B cell (primary cell): ENCODE measurements around the gene OGDH. TPM values are rescaled to one million over a fixed set of nuclear protein-coding genes. Genes with fewer than 3 reads are reported as not detected.

ENCODE experiments used
- ATAC-seq: fragments of 200-7000 bp; cut with Tn5 transposase; one replicate; pipeline ENCODE4 v1.10.0; 2021; ENCODE audit warnings: low read depth, mild to moderate bottlenecking, moderate number of reproducible peaks, moderate library complexity
- CTCF ChIA-PET: fragments of 350-600 bp; sonication (Branson Sonifier 250); formaldehyde crosslinking; loops from one replicate; lab custom pipeline; 2021; ENCODE audit warnings: antibody characterized with exemption, inconsistent platforms; lab: Charles Lee
- POLR2A ChIA-PET: fragments of 350-600 bp; sonication (Branson Sonifier 250); formaldehyde crosslinking; loops from one replicate; lab custom pipeline; 2021; ENCODE audit warnings: antibody characterized with exemption; lab: Charles Lee
- DNase-seq: peaks from one replicate; pipeline ENCODE4 v3.0.0; 2013
- H2AFZ ChIP-seq: 2 replicates; pipeline ENCODE4 v1.6.1; 2012; ENCODE audit warnings: mild to moderate bottlenecking, low read depth, low read length; ENCODE audit not compliant: insufficient read depth, poor library complexity, severe bottlenecking
- H3K27ac ChIP-seq, 2 donors: 1 replicate in 1 of 2; 2 replicates in 1 of 2; pipeline ENCODE4 v1.5.1; 2012 to 2013; ENCODE audit warnings: low read length in 2 of 2, mild to moderate bottlenecking in 2 of 2, moderate library complexity in 1 of 2
- H3K27me3 ChIP-seq, 4 experiments: fragments of 200-600 bp in 1 of 4; sonication (generic) in 1 of 4; replicated peaks in 1 of 4; 1 replicate in 2 of 4; 2 replicates in 2 of 4; pipeline versions ENCODE4 v1.6.1 to v1.7.0; 2013 to 2016; ENCODE audit warnings: low read length in 3 of 4, mild to moderate bottlenecking in 2 of 4, mixed read lengths in 1 of 4, moderate library complexity in 1 of 4; ENCODE audit not compliant: insufficient read depth in 4 of 4, control insufficient read depth in 3 of 4; ENCODE audit errors: control extremely low read depth in 1 of 4
- H3K36me3 ChIP-seq, 2 experiments: replicated peaks in 1 of 2; 1 replicate in 1 of 2; 2 replicates in 1 of 2; pipeline versions ENCODE4 v1.6.1 to v1.7.1; 2013; ENCODE audit warnings: low read length in 1 of 2; ENCODE audit not compliant: insufficient read depth in 2 of 2, control insufficient read depth in 1 of 2; ENCODE audit errors: control extremely low read depth in 1 of 2, extremely low read depth in 1 of 2
- H3K4me1 ChIP-seq, 2 donors: fragments of 200-600 bp in 1 of 2; sonication (generic) in 1 of 2; 1 replicate in 1 of 2; 2 replicates in 1 of 2; pipeline versions ENCODE4 v1.5.1 to v1.6.1; 2013 to 2017; ENCODE audit warnings: low read length in 2 of 2; ENCODE audit not compliant: control insufficient read depth in 2 of 2, insufficient read depth in 2 of 2
- H3K4me2 ChIP-seq: replicated peaks from 2 replicates; pipeline ENCODE3; 2012; ENCODE audit warnings: mild to moderate bottlenecking, low read depth, low read length; ENCODE audit not compliant: poor library complexity, severe bottlenecking
- H3K4me3 ChIP-seq, 5 experiments: fragments of 200-600 bp in 1 of 5; sonication (generic) in 1 of 5; 1 replicate in 3 of 5; 2 replicates in 2 of 5; pipeline versions ENCODE4 v1.5.1 to v1.7.0; 2011 to 2016; ENCODE audit warnings: low read length in 4 of 5, mild to moderate bottlenecking in 4 of 5, low read depth in 2 of 5, control low read depth in 1 of 5, moderate library complexity in 1 of 5; ENCODE audit not compliant: insufficient read depth in 1 of 5; ENCODE audit errors: control extremely low read depth in 1 of 5, extremely low read depth in 1 of 5
- H3K79me2 ChIP-seq: fragments of 200-600 bp; sonication (generic); one replicate; pipeline ENCODE4 v1.6.0; 2016; ENCODE audit warnings: low read length; ENCODE audit not compliant: control insufficient read depth, insufficient read depth
- H3K9ac ChIP-seq: fragments of 200-600 bp; sonication (generic); 2 replicates; pipeline ENCODE4 v1.6.1; 2017; ENCODE audit warnings: mild to moderate bottlenecking, low read length, moderate library complexity
- H3K9me3 ChIP-seq, 3 donors: one replicate each; pipeline versions ENCODE4 v1.6.1 to v1.7.1; 2013; ENCODE audit warnings: low read length in 2 of 3; ENCODE audit not compliant: control insufficient read depth in 2 of 3, insufficient read depth in 1 of 3; ENCODE audit errors: control extremely low read depth in 1 of 3
- H4K20me1 ChIP-seq: 2 replicates; pipeline ENCODE4 v1.6.0; 2012; ENCODE audit warnings: mild to moderate bottlenecking, low read length; ENCODE audit not compliant: insufficient read depth, control insufficient read depth, poor library complexity, severe bottlenecking
- H3K27ac Mint-ChIP-seq: one replicate; pipeline ENCODE4 v1.8.0; 2021; ENCODE audit warnings: mixed read lengths
- H3K27me3 Mint-ChIP-seq: one replicate; pipeline ENCODE4 v1.8.0; 2021; ENCODE audit warnings: mixed read lengths
- H3K4me1 Mint-ChIP-seq: one replicate; pipeline ENCODE4 v1.8.0; 2021; ENCODE audit warnings: mixed read lengths
- H3K4me3 Mint-ChIP-seq: one replicate; pipeline ENCODE4 v1.8.0; 2021; ENCODE audit warnings: mixed read lengths
- H3K9me3 Mint-ChIP-seq: one replicate; pipeline ENCODE4 v1.8.0; 2022; ENCODE audit warnings: mixed read lengths; ENCODE audit not compliant: insufficient read depth
- CTCF ChIP-seq: fragments of 200-600 bp; IDR thresholded peaks from one replicate; pipeline ENCODE4 v1.8.0; 2022; ENCODE audit warnings: antibody characterized with exemption, mild to moderate bottlenecking
- EZH2 ChIP-seq: IDR thresholded peaks from 2 replicates; pipeline ENCODE4 v1.6.1; 2012; ENCODE audit warnings: borderline replicate concordance, low read depth, mild to moderate bottlenecking, moderate library complexity, low read length; ENCODE audit not compliant: insufficient read depth, poor library complexity, severe bottlenecking
- WGBS: methylation state at CpG from one replicate; pipeline ENCODE4 v1.1.5; 2013; ENCODE audit warnings: missing lambda C conversion rate; ENCODE audit not compliant: insufficient coverage; 5-methylcytosine and 5-hydroxymethylcytosine counted together
- intact Hi-C: fragments of 100-400 bp; cut with micrococcal nuclease; formaldehyde crosslinking; loops from one replicate; pipeline ENCODE4 v1.10.0; 2022
- polyA plus RNA-seq: library from polyadenylated mRNA; depleted of rRNA; stranded (reverse); fragments of >200 nt; gene quantifications from 2 replicates; pipeline ENCODE4 v1.2.3, GENCODE V29; 2012
- total RNA-seq, 2 donors: library from RNA; stranded (reverse); fragments of 120-200 nt in 1 of 2; gene quantifications; 1 replicate in 1 of 2; 2 replicates in 1 of 2; pipeline versions ENCODE4 v1.2.3 to v1.2.4, GENCODE V29; 2013 to 2022

Gene OGDH
- total and polyA plus RNA-seq, 2 donors (not counting 1 experiment from before 2014, with no cell fraction given) = 42.6 to 80.2 TPM

DNA sequence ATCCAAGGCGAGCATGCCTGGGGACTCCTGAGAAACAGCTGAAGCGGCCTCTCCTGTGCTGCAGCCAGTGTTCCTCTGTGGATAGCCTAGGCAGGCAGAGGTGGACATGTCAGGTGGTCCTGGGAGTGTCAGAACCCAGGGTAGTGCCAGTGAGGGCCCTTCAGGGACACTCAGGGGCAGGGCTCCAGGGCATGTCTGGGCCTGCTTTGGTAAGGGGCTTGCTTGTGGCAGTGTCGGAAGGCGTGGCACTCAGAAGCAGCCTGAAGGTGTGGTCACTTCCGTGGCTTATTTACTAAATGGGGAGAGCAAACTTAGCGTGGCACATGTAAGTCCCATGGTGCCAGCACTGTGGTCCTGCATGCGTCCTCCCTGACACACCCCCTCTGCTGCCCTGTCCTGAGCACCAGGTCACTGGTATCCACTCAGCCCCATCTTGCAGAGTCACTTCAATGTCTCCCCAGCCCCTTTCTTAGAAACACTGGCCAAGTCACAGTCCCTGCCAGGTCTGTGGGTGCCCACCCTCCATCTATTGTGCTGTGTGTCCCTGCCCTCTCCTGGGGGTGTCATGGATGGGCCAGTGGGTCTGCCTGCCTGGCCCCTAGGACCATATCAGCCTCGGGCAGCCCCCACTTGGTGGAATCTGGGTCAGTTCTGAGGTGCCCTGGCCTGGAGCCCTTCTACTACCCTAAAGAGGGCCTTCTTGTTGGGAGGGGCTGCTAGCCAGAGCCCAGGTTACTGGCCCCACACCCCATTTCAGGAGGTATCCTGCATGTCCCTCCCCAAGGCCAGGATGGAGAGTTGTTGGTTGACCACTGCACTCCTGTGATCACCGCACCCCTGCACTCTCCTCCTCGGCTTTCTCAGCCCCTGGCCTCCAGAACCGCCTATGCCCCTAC is 148.6 kb downstream of the OGDH start:
- H3K4me1 Mint-ChIP-seq = peaks cover 64% of the 10 kb centered on the region
- Histone ChIP-seq H3K4me1 (peaks cover 63 to 66% of the 10 kb centered on the region in 2 donors), H3K4me3 (no peak overlapping the region), H3K27ac (peak overlapping the region; percentile 39 to 97), H3K79me2 (peaks cover 91% of the 10 kb centered on the region), H3K9me3 (no peaks in the 10 kb centered on the region), H3K9ac (no peak overlapping the region), H2AFZ (no peak overlapping the region), H3K4me2 (peak overlapping the region; percentile 85), H3K36me3 (peaks cover 0 to 57% of the 10 kb centered on the region in 2 experiments), H3K27me3 (no peaks in the 10 kb centered on the region), H4K20me1 (peaks cover 65% of the 10 kb centered on the region)
- ChIA-PET CTCF (interaction anchor here (0.6 kb wide), 1 partner anchor 12 kb away, joined by 3 read pairs; no protein-coding TSS in a partner anchor), POLR2A (no interaction called here)
- H3K9me3 Mint-ChIP-seq = no peaks in the 10 kb centered on the region
- intact Hi-C loops = loop anchor here (5.0 kb wide), 1 partner anchor 232 kb away; no protein-coding TSS in a partner anchor
- 98% methylated on average over 11 of the region's 11 CpGs for WGBS
- TF ChIP-seq CTCF (no peak), EZH2 (no peak)
- H3K27me3 Mint-ChIP-seq = no peaks in the 10 kb centered on the region
- H3K27ac Mint-ChIP-seq = peak overlapping the region; percentile 81
- DNase-seq = peak; percentile 12
- ATAC-seq = no peak
- H3K4me3 Mint-ChIP-seq = no peak overlapping the region
